ENCODE results near the gene TAOK1. TPM values are rescaled to one million over a fixed set of nuclear protein-coding genes. Genes with fewer than 3 reads are reported as not detected.

TAOK1 gene
- 69.0 and 120 TPM in 2 replicates for total RNA-seq (2011; cell fraction: chromatin; rRNA removed; ENCODE audit: low replicate concordance)
- total RNA-seq (2011; cell fraction: nucleolus; rRNA removed), result 26.0 and 26.1 TPM in 2 replicates
- 41.2 and 62.8 TPM in 2 replicates for total RNA-seq (2011; cell fraction: nucleoplasm; rRNA removed)
- total RNA-seq (2014; rRNA removed), result 13.5 and 17.0 TPM in 2 replicates
- total RNA-seq (2014; rRNA removed; fragmentation: Illumina TruSeq; extraction: Trizol), result 22.2 and 23.9 TPM in 2 replicates
- total RNA-seq (2015; rRNA removed; fragmentation: Illumina TruSeq; extraction: Trizol), result 21.8 and 22.3 TPM in 2 replicates
- total RNA-seq (2021), result 32.8 and 33.1 TPM in 2 replicates
- polyA plus RNA-seq (2011; rRNA removed), result 10.0 and 15.9 TPM in 2 replicates
- 2.9 and 5.0 TPM in 2 replicates for polyA plus RNA-seq (2011; cell fraction: cytosol; rRNA removed)
- polyA plus RNA-seq (2011; cell fraction: nucleus; rRNA removed), result 16.5 and 17.3 TPM in 2 replicates
- polyA plus RNA-seq (2012), result 10.5 and 10.8 TPM in 2 replicates
- polyA plus RNA-seq (2014; fragmentation: Illumina TruSeq; extraction: Trizol), result 12.9 and 16.5 TPM in 2 replicates
- 1 to 10 TPM; 3.2 to 3.4 TPM for polyA plus RNA-seq (2014; fragmentation: Nextera tagmentation; extraction: Ambion mirVana)
- 8.7 and 8.8 TPM in 2 replicates for polyA plus RNA-seq (2014; rRNA removed)
- 64.6 and 66.3 TPM in 2 replicates for polyA minus RNA-seq (2011; rRNA and poly(A)+ RNA removed)
- polyA minus RNA-seq (2011; cell fraction: cytosol; rRNA and poly(A)+ RNA removed), result 17.0 and 29.5 TPM in 2 replicates
- polyA minus RNA-seq (2011; cell fraction: nucleus; rRNA and poly(A)+ RNA removed), result 17.6 and 24.9 TPM in 2 replicates
- Bru-seq, nascent RNA, result percentile 70 among the genes with signal in this experiment
- percentile 82 among the genes with signal in this experiment for BruChase-seq, experiment 1, labeled RNA remaining after a 2-hour chase
- percentile 84 among the genes with signal in this experiment for BruChase-seq, experiment 2, labeled RNA remaining after a 6-hour chase
- long read RNA-seq, experiment 1, partial matches to known transcripts, result 5 of 18 reads
- long read RNA-seq, experiment 1, other reads (novel, unspliced or antisense), result 13 of 18 reads
- long read RNA-seq, experiment 2, partial matches to known transcripts, result 0 of 18 reads
- long read RNA-seq, experiment 2, other reads (novel, unspliced or antisense), result 18 of 18 reads
- long read RNA-seq, experiment 3, partial matches to known transcripts, result 0 of 2 reads
- long read RNA-seq, experiment 3, other reads (novel, unspliced or antisense), result 2 of 2 reads

DNA sequence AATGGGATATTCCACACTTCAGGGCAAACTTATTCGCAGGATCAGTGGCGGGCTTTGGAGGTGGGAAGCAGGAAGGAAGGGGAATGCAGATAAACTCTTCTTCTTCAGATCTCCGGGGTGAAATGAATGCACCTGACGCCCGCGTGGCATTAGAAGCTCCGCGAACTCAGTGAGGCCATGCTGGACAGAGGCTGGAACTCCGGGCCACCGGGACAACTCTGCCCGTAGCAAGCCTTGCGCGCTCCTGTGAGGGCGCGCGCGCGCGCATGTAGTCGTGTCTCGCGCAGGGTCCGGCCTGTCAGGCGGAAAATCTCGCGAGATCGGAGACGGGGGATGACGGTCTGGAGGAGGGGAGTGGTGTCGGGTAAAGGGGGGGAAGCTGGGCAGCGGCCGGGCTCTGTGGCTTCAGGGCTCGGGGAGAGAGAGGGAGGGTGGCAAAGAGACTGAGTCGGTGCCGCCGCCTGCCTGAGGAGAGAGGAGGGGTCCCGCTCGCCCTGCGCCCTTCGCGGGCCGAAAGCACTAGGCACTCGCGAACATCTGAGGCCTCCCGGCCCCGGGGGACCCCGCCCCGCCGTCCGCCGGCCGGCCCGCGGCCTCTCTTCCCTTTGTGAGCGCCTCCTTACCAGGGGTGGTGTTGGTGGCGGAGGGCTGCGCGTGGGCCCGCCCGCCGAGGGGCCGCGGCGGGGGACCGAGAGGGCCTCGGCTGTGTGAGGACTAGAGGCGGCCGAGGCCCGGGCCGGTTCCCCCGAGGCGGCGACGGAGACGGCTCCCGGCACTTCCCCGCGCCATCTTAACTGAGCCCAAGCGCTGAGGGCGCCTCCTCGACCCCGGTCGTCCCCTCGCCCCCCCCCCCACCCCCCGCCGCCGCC is at the start of gene TAOK1:
Gene TAOK1 (plus strand): TSS at position 382 of the 869 bp plus-strand sequence. CDS start 61,186 bp downstream, outside the sequence.
- BruUV-seq (replicated peaks), result TSS peak; percentile 61
- in situ Hi-C loops (cut with MboI), result no loop called here
- TF ChIP-seq NFYB (IDR thresholded peaks at IDR 0.05; ENCODE audit: extremely low read depth, insufficient read length), result no peak
- no peak for TF ChIP-seq ZNF143 (CRISPR knock-in tag; IDR thresholded peaks at IDR 0.05)
- TF ChIP-seq NEUROD1 (IDR thresholded peaks at IDR 0.05; ENCODE audit: borderline replicate concordance, low read depth, low read length, partially characterized antibody), result peak; percentile 73
- TF ChIP-seq, protein P1, sequence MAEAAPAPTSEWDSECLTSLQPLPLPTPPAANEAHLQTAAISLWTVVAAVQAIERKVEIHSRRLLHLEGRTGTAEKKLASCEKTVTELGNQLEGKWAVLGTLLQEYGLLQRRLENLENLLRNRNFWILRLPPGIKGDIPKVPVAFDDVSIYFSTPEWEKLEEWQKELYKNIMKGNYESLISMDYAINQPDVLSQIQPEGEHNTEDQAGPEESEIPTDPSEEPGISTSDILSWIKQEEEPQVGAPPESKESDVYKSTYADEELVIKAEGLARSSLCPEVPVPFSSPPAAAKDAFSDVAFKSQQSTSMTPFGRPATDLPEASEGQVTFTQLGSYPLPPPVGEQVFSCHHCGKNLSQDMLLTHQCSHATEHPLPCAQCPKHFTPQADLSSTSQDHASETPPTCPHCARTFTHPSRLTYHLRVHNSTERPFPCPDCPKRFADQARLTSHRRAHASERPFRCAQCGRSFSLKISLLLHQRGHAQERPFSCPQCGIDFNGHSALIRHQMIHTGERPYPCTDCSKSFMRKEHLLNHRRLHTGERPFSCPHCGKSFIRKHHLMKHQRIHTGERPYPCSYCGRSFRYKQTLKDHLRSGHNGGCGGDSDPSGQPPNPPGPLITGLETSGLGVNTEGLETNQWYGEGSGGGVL (CRISPR knock-in tag; IDR thresholded peaks at IDR 0.05), result no peak
- TF ChIP-seq ZNF408 (CRISPR knock-in tag; IDR thresholded peaks at IDR 0.05; ENCODE audit: low read depth), result no peak
- TF ChIP-seq EWSR1 (IDR thresholded peaks at IDR 0.05; ENCODE audit: borderline replicate concordance, low read depth, partially characterized antibody), result no peak
- TF ChIP-seq KDM2B (CRISPR knock-in tag; IDR thresholded peaks at IDR 0.05), result no peak
- TF ChIP-seq, protein P2, sequence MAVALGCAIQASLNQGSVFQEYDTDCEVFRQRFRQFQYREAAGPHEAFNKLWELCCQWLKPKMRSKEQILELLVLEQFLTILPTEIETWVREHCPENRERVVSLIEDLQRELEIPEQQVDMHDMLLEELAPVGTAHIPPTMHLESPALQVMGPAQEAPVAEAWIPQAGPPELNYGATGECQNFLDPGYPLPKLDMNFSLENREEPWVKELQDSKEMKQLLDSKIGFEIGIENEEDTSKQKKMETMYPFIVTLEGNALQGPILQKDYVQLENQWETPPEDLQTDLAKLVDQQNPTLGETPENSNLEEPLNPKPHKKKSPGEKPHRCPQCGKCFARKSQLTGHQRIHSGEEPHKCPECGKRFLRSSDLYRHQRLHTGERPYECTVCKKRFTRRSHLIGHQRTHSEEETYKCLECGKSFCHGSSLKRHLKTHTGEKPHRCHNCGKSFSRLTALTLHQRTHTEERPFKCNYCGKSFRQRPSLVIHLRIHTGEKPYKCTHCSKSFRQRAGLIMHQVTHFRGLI (CRISPR knock-in tag; IDR thresholded peaks at IDR 0.05), result no peak
- TF ChIP-seq ILF3 (IDR thresholded peaks at IDR 0.05; ENCODE audit: borderline replicate concordance), result no peak; the same call in 1 of the 2 replicates
- peak; percentile 98 for TF ChIP-seq ARHGAP35 (IDR thresholded peaks at IDR 0.05; ENCODE audit: partially characterized antibody)
- TF ChIP-seq, protein P3, sequence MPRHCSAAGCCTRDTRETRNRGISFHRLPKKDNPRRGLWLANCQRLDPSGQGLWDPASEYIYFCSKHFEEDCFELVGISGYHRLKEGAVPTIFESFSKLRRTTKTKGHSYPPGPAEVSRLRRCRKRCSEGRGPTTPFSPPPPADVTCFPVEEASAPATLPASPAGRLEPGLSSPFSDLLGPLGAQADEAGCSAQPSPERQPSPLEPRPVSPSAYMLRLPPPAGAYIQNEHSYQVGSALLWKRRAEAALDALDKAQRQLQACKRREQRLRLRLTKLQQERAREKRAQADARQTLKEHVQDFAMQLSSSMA (CRISPR knock-in tag; IDR thresholded peaks at IDR 0.05), result peak; percentile 77; the same call in 1 of the 2 replicates

More for the DNA sequence above, at the start of gene TAOK1:
- Histone ChIP-seq H3K4me1 (replicated peaks in 1 of 2; ENCODE audit: control insufficient read depth in 2 of 2, insufficient read depth in 2 of 2, low read length in 2 of 2) (peaks cover 9 to 15% of the 10 kb centered on the region in 2 experiments; a peak in 4 of 5 replicates), H3K36me3 (ENCODE audit: control insufficient read depth, insufficient read depth, low read length) (no peaks in the 10 kb centered on the region), H3K4me2 (ENCODE audit: insufficient read depth, low read length) (peak within 1 kb of the TSS; percentile 96), H2AFZ (ENCODE audit: low read depth, low read length) (peak within 1 kb of the TSS; percentile 94), H3K79me2 (ENCODE audit: control insufficient read depth, insufficient read depth, low read length) (peaks cover 52% of the 10 kb centered on the region), H3K4me3 (peak within 1 kb of the TSS; percentile 95), H3K9me1 (ENCODE audit: control insufficient read depth, insufficient read depth, low read length) (no peaks in the 10 kb centered on the region), H4K20me1 (replicated peaks; ENCODE audit: control insufficient read depth, insufficient read depth, low read length) (no peaks in the 10 kb centered on the region; the same call in 1 of the 2 replicates), H3K9me3 (replicated peaks; ENCODE audit: control insufficient read depth, insufficient read depth, low read depth, low read length) (no peaks in the 10 kb centered on the region), H3K27me3 (ENCODE audit: control insufficient read depth in 2 of 2, insufficient read depth in 2 of 2, low read length in 2 of 2) (no peaks in the 10 kb centered on the region), H3K27ac (ENCODE audit: extremely low read depth, low read depth, low read length) (peak within 1 kb of the TSS; percentile 91), H3K9ac (ENCODE audit: insufficient read depth in 1 of 2, low read depth in 2 of 2, low read length in 2 of 2) (peak within 1 kb of the TSS; percentile 80 to 96)
- ATAC-seq, result peak; percentile 91
- intact Hi-C loops (cut with micrococcal nuclease), result loop anchor here (5.0 kb wide), 1 partner anchor 202 kb away; the partner anchor contains the start of gene ANKRD13B
- ChIA-PET POLR2A (interaction anchor here (0.5 to 2.0 kb wide), 9 partner anchors 8 to 678 kb away, joined by 3 to 7 read pairs (median 4); no protein-coding TSS in a partner anchor), CTCF (ENCODE audit: low intra/inter-chr PET ratio) (interaction anchor here (0.7 to 1.4 kb wide), 2 partner anchors 20 to 227 kb away, joined by 3 to 5 read pairs; no protein-coding TSS in a partner anchor)
- peak; percentile 96 to 99 (median 96) for DNase-seq (ENCODE audit: extremely low read depth in 1 of 4, low spot score in 3 of 4)
- under 1% methylated on average over 36 of the region's 87 CpGs for WGBS (ENCODE audit: insufficient coverage, low coverage, missing lambda C conversion rate)
- peak; percentile 98 for FAIRE-seq

All from K562 (cell line).